Stimulated activated CD4-positive, alpha-beta T cell treated with anti-CD3 and anti-CD28 coated beads, TNF-alpha, amount 100 ng/mL, for 4 hours (primary cell): ENCODE measurements around the gene DGCR6L.
"Not testable (repeated sequence)": the region's sequence is repeated elsewhere in the genome, so short reads cannot be mapped to it uniquely, and the experiment has no call there.

Source experiments
- DNase-seq, 3 experiments: peaks; one replicate each; pipeline ENCODE4 v3.0.0-alpha.2; 2020; ENCODE audit warnings: low read depth in 3 of 3

DGCR6L gene

DNA sequence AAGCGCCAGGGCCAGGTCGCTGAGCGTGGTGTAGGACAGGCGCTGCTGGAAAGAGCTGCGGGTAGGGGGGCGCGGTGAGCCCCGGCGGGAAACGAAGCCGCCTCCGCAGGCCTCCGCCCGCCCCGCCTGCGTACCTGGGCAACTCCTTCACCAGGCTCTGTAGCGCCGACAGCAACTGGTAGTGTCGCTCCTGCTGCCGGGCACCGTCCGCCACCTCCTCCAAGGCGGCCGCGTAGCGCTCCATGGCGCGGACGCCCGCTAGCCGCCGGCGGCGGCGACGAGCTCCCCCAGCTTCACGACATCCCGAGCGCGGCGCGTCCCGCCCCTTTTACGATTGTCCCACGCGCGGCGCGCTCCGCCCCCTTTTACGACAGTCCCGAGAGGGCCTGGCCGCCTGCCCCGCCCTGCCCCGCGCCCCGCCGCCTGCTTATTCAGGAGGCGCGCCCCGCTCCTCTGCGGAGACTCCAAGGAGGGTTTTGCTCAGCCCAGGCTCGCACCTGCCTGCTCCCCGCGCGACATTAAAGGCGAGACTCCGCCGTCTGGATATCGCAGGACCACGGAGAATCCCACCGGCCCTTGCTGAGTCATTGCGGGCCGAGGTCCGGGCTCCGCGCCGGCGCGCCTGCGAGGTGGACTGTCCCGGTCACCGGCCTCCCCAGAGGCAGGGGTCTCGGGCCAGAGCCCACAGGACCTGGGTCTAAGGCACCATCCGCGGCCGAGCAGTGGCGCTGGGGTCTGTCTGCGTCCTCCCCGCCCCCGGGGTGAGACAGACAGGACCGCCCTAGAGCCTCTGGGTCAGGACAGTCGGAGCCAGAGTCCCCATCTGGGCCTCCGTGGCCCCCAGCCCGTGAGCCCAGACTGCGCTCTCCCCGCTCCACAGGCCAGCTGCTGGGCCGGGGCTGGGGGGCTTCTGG lies at the start of gene DGCR6L:
DGCR6L (minus strand) TSS at position 316 of the 914 bp plus-strand sequence; CDS start at position 244, 72 bp downstream.
- peak; percentile 93 to 96 (median 94) for DNase-seq

DNA sequence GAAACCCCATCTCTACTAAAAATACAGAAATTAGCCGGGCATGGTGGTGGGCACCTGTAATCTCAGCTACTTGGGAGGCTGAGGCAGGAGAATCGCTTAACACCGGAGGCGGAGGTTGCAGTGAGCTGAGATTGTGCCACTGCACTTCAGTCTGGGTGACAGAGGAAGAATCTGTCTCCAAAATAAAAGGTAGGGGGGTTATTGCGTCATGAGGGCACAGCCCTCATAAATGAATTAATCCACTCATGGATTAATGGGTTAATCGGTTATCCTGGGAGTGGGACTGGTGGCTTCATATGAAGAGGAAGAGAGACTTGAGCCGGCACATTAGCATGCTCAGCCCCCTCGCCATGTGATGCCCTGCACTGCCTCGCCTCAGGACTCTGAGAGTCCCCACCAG lies 49.0 kb upstream of the DGCR6L start:
- DNase-seq = not testable (repeated sequence)

DNA sequence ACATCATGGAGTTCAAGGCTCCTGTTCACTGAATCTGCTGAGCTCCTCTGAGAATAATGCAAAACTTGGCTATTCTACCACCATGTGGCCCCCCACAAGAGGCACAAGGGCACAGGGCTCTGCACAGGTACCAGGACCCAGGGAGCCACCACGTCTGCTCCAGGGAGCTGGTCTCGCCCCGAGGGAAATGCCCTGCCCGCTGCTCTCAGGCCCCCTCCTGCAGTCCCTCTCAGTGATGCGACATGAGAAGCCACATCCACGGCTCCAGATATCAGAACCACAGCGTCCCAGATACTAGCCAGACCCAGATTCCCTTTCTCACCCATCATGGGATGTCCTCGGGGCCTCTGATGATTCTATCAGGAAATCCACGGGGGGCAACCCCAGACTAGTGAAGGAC lies 47.0 kb upstream of the DGCR6L start:
- DNase-seq = not testable (repeated sequence)

DNA sequence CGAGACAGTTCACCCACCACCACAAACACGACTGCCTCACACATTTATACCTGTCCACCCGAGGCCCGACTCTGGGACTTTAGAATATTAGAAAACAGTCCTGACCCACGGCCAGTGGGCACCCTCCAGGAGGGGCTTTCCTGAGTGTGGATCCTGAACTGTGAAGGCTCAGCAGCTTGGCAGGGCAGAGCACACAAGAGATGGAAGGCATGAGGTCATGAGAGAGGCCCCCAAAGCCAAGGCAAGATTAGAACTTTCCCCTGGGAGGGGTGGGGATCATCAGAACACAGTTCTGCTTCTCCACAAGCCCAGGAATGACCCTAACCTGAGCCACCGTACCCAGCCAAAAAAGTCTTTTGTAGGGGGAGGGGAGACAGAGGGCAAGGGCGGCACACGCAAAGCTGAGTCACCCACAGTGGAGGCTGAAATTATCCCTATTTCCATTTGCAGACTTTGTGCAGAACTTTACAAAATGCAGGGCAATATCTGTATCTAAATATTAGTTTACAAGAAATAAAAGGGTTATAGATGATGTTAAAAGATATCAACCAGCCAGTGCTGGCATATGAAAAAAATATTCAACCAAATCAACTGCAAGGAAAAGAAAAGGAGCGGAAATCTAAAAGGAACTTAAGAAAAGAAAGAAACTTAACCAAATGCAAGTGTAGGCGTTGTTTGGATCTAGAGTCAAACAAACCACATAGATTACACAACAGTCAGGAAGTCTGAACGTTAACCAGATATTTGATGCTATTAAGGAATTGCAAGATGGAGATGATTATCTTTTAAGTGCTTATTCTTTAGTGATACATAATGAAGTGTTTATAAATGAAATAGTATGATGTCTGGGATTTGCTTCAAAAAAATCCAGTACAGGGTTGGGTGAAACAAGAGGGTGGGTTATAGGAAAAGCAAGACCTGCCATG lies 44.7 kb upstream of the DGCR6L start:
- not testable (repeated sequence) for DNase-seq

DNA sequence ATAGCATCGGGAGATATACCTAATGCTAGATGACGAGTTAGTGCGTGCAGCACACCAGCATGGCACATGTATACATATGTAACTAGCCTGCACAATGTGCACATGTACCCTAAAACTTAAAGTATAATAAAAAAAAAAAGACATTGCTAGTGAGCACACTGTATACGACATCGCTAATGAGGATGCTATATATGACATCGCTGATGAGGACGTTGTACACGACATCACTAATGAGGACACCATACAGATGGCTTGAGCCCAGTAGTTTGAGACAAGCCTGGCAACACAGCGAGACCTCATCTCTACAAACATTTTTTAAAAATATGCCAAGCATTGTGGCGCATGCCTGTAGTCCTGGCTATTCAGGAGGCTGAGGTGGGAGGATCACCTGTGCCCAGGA lies 42.5 kb upstream of the DGCR6L start:
- not testable (repeated sequence) for DNase-seq

DNA sequence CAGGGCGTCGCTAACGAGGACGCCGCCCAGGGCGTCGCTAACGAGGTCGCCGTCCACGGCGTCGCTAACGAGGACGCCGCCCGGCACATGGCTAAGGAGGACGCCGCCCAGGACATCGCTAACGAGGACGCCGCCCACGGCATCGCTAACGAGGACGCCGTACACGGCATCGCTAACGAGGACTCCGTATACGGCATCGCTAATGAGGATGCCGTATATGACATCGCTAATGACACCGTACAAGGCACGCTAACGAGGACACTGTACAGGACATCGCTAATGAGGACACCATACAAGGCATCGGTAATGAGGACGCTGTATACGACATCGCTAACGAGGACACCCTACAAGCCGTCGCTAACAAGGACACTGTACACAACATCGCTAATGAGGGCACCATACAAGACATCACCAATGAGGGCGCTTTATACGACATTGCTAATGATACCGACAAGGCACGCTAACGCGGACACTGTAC lies 41.9 kb upstream of the DGCR6L start:
- DNase-seq = not testable (repeated sequence)

DNA sequence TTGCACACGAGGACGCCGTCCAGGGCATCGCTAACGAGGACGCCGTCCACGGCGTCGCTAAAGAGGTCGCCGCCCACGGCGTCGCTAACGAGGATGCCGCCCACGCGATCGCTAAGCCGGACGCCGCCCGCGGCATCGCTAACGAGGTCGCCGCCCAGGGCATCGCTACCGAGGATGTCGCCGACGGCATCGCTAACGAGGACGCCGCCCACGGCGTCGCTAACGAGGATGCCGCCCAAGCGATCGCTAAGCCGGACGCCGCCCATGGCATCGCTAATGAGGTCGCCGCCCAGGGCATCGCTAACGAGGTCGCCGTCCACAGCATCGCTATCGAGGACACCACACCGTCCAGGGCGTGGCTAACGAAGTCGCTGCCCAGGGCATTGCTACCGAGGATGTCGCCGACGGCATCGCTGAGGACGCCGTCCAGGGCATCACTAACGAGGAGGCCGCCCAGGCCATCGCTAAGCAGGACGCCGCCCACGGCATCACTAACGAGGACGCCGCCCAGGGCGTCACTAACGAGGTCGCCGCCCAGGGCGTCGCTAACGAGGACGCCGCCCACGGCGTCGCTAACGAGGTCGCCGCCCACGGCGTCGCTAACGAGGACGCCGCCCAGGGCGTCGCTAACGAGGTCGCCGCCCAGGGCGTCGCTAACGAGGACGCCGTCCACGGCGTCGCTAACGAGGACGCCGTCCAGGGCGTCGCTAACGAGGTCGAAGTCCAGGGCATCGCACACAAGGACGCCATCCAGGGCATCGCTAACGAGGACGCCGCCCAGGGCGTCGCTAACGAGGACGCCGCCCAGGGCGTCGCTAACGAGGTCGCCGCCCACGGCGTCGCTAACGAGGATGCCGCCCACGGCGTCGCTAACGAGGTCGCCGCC lies 41.2 kb upstream of the DGCR6L start:
- DNase-seq = not testable (repeated sequence)

DNA sequence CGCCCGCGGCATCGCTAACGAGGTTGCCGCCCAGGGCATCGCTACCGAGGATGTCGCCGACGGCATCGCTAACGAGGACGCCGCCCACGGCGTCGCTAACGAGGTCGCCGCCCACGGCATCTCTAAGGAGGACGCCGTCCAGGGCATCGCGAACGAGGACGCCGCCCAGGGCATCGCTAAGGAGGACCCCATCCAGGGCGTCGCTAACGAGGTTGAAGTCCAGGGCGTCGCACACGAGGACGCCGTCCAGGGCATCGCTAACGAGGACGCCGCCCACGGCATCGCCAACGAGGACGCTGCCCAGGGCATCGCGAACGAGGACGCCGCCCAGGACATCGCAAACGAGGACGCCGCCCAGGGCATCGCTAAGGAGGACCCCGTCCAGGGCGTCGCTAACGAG lies 40.4 kb upstream of the DGCR6L start:
- DNase-seq = not testable (repeated sequence)

DNA sequence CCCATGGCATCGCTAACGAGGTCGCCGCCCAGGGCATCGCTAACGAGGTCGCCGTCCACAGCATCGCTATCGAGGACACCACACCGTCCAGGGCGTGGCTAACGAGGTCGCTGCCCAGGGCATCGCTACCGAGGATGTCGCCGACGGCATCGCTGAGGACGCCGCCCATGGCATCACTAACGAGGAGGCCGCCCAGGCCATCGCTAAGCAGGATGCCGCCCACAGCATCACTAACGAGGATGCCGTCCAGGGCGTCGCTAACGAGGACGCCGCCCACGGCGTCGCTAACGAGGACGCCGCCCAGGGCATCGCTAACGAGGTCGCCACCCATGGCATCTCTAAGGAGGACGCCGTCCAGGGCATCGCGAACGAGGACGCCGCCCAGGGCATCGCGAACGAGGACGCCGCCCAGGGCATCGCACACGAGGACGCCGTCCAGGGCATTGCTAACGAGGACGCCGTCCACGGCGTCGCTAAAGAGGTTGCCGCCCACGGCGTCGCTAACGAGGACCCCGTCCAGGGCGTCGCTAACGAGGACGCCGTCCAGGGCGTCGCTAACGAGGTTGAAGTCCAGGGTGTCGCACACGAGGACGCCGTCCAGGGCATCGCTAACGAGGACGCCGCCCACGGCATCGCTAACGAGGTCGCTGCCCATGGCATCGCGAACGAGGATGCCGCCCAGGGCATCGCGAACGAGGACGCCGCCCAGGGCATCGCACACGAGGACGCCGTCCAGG lies 38.8 kb upstream of the DGCR6L start:
- not testable (repeated sequence) for DNase-seq

DNA sequence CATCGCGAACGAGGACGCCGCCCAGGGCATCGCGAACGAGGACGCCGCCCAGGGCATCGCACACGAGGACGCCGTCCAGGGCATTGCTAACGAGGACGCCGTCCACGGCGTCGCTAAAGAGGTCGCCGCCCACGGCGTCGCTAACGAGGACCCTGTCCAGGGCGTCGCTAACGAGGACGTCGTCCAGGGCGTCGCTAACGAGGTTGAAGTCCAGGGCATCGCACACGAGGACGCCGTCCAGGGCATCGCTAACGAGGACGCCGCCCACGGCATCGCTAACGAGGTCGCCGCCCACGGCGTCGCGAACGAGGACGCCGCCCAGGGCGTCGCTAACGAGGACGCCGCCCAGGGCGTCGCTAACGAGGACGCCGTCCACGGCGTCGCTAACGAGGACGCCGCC lies 38.1 kb upstream of the DGCR6L start:
- DNase-seq = not testable (repeated sequence)

DNA sequence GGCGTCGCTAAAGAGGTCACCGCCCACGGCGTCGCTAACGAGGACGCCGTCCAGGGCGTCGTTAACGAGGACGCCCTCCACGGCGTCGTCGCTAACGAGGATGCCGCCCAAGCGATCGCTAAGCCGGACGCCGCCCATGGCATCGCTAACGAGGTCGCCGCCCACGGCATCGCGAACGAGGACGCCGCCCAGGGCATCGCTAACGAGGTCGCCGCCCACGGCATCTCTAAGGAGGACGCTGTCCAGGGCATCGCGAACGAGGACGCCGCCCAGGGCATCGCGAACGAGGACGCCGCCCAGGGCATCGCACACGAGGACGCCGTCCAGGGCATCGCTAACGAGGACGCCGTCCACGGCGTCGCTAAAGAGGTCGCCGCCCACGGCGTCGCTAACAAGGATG lies 37.0 kb upstream of the DGCR6L start:
- DNase-seq = not testable (repeated sequence)

DNA sequence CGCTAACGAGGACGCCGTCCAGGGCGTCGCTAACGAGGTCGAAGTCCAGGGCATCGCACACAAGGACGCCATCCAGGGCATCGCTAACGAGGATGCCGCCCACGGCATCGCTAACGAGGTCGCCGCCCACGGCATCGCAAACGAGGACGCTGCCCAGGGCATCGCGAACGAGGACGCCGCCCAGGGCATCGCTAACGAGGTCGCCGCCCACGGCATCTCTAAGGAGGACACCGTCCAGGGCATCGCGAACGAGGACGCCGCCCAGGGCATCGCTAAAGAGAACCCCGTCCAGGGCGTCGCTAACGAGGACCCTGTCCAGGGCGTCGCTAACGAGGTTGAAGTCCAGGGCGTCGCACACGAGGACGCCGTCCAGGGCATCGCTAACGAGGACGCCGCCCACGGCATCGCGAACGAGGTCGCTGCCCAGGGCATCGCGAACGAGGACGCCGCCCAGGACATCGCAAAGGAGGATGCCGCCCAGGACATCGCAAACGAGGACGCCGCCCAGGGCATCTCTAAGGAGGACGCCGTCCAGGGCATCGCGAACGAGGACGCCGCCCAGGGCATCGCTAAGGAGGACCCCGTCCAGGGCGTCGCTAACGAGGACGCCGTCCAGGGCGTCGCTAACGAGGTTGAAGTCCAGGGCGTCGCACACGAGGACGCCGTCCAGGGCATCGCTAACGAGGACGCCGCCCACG lies 36.2 kb upstream of the DGCR6L start:
- not testable (repeated sequence) for DNase-seq

DNA sequence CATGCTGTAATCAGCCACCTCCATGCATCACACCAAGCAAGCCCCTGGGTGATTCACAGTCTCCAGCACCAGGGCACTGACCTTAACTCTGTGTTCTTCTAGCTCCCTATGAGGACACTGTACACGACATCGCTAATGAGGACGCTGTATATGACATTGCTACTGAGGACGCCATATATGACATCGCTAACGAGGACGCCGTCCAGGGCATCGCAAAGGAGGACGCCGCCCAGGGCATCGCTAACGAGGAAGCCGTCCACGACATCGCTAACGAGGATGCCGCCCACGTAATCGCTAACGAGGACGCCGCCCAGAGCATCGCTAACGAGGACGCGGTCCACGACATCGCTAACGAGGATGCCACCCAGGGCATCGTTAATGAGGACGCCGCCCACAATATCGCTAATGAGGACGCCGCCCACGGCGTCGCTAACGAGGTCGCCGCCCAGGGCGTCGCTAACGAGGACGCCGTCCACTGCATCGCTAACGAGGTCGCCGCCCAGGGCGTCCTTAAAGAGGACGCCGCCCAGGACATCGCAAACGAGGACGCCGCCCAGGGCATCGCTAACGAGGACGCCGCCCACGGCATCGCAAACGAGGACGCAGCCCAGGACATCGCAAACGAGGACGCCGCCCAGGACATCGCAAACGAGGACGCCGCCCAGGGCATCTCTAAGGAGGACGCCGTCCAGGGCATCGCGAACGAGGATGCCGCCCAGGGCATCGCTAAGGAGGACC lies 34.5 kb upstream of the DGCR6L start:
- DNase-seq = no peak

DNA sequence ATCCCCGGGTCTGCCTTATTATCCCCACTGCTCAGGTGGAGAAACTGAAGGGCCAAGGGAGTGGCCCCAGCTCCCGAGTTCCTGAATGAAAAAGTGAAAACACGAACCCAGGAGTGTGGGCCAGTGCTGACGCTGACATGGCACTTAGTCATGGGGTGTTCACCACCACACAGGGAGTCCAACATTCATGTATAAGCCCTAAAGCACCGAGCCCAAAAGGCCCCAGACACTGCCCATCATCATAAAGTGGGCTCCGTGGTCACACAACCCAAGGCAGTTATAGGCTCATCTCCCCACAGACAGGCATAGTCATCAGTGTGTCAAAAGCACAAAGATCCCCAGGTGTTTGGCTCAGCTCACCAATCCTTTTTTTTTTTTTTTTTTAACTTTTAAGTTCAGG lies 32.7 kb upstream of the DGCR6L start:
- not testable (repeated sequence) for DNase-seq

DNA sequence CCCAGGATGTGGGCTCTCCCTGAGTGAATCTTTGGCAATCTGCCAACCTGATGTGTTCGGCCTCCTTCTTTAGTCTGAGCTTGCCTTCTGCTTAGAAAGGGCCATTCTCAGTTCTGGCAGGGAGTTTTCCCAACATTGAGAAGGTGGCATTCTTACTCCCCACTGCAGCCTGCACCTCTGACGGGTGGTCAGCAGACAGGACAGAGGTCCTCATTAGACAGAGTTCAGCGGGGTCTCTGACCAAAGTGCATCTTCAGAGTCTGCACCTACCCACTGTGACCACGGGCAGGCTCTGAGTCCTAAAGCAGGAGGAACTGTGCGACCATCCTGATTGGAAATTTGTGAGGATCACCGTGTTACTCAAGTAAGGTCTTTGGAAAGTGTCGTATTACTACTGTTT lies 26.7 kb upstream of the DGCR6L start:
- not testable (repeated sequence) for DNase-seq

DNA sequence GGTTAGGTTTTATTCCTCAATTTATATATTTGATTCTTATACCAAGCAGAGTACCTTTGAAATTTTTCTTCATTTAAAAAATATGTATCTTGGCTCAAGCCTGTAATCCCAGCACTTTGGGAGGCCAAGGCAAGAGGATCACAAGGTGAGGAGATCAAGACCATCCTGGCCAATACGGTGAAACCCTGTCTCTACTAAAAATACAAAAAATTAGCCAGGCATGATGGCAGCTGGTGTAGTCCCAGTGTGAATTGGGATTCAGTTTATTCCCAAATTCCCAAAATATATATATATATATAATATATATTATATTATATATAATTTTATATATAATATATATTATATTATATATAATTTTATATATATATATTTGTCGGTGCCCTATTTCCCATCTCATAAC lies 18.4 kb upstream of the DGCR6L start:
- DNase-seq = not testable (repeated sequence)

DNA sequence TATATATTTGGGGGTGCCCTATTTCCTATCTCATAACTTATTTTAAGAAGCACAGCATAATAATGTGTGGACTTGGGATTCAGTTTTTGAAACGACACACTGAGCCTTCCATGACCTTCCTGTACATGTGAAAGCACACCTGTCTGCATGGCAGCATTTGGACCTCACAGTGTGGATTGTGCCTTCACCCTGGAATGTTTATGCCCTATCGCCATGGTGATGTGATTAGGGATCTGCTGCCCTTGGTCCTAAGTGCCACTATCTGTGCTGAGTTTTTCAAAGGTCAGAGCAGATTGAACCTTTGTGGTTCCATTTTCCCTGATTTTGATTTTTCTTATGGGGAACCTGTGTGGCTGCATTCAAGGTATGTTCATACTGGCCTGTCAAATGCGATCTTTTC lies 17.9 kb upstream of the DGCR6L start:
- DNase-seq = not testable (repeated sequence)

DNA sequence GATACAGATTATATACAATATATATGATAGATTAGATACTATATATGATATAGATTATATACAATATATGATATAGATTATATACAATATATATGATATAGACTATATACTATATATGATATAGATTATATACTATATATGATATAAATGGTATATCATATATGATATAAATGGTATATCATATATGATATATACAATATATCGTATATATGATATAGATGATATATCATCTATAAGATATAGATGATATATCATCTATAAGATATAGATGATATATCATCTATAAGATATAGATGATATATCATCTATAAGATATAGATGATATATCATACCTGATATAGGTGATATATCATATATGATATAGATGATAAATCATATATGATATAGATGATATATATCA lies 16.7 kb upstream of the DGCR6L start:
- DNase-seq = not testable (repeated sequence)

DNA sequence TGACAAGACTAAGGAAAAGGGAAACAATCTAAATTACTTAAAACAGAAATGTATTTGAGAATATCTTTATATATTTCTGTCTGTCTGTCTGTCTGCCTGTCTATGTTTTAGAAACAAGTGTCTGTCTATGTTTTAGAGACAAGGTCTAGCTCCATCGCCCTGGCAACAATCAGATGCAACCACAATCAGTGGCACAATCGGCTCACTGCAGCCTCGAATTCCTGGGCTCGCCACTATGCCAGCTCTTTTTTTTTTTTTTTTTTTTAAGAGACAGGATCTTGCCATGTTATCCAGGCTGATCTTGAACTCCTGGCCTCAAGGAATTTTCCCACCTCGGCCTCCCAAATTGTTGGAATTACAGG lies 8.7 kb upstream of the DGCR6L start:
- DNase-seq = not testable (repeated sequence)
